Measurements from ENCODE around the gene SCRT2. TPM values are rescaled to one million over a fixed set of nuclear protein-coding genes. Genes with fewer than 3 reads are reported as not detected.
"Not testable (repeated sequence)": the region's sequence is repeated elsewhere in the genome, so short reads cannot be mapped to it uniquely, and the experiment has no call there.

SCRT2 gene
- total and polyA plus RNA-seq, 7 donors = not detected

DNA sequence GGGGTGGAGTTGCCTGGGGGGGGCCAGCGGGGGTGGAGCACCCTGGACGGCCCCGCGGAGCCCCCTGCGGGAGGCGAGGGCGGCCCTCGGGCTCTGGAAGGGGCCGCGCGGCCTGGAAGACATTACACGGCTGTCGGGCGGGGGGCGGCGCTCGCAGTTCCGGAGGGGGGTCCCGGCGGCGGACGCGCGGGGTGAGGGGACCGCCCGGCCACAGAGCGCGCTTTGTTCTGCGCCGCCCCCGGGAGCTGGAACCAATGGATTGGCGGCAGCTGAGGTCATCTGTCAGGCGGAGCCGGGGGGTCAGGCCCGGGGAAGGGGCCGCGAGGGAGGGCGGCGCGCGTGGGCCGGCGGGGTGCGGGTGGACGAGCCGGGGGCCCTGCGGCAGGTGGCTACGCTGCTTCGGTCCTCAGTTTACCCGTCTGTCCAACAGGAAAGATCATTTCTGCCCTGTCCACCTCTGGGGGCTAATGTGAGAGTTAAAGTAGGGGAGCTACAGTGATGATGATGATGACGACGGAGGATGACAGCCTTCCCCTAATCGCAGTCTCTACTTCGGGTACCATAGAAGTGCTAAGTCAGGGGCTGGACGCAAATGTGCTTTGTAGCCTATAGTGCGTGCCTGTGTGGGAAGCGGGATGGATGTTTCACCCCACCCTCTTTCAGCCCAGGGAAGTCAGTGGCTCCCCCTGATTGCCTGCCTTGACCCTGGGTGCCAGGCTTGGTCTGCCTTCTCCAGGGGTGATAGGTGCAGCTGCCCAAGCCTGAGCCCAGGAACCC is 33.0 kb downstream of the SCRT2 start:
- H3K4me3 ChIP-seq = peak overlapping the region; percentile 10 to 49 (median 41)
- intact Hi-C loops (cut with DNase I) = loop anchor here (2.0 kb wide), 1 partner anchor 82 kb away; no protein-coding TSS in a partner anchor
- H3K27me3 ChIP-seq = peaks cover 0 to 21% (median 9%) of the 10 kb centered on the region in 3 donors
- no peaks in the 10 kb centered on the region for H3K9me3 ChIP-seq
- no peak for DNase-seq
- peak overlapping the region in 2 of 4 donors; percentile 29 to 38 for H3K27ac ChIP-seq
- 10 to 11% methylated on average over 57 of the region's 57 CpGs for WGBS, 2 donors
- H3K36me3 ChIP-seq = peaks cover 3 to 8% (median 4%) of the 10 kb centered on the region in 4 donors
- TF ChIP-seq CTCF (IDR thresholded peaks at IDR 0.05) (no peak), EP300 (IDR thresholded peaks at IDR 0.05) (no peak), POLR2AphosphoS5 (IDR thresholded peaks at IDR 0.05) (no peak), POLR2A (IDR thresholded peaks at IDR 0.05) (no peak)
- H3K4me1 ChIP-seq = peaks cover 0 to 15% (median 12%) of the 10 kb centered on the region in 4 donors

GRCh38 chr20:642013-642397 is 33.6 kb downstream of the SCRT2 start:
- WGBS, 2 donors = 13 to 30% methylated on average over 5 to 6 of the region's 13 CpGs
- H3K9me3 ChIP-seq, DNase-seq, H3K36me3 ChIP-seq: not testable (repeated sequence)
- intact Hi-C loops (cut with DNase I) = loop anchor here (2.0 kb wide), 1 partner anchor 81 kb away; no protein-coding TSS in a partner anchor
- peak overlapping the region in 2 of 4 donors; percentile 29 to 38 for H3K27ac ChIP-seq
- H3K4me3 ChIP-seq = peak overlapping the region; percentile 10 to 49 (median 41)
- H3K4me1 ChIP-seq = peaks cover 0 to 15% (median 12%) of the 10 kb centered on the region in 4 donors
- H3K27me3 ChIP-seq = peaks cover 0 to 21% (median 9%) of the 10 kb centered on the region in 3 donors

GRCh38 chr20:641516-641875 is 34.1 kb downstream of the SCRT2 start:
- H3K9me3 ChIP-seq = no peaks in the 10 kb centered on the region
- no peak for DNase-seq
- H3K27me3 ChIP-seq = peaks cover 0 to 21% (median 9%) of the 10 kb centered on the region in 3 donors
- peaks cover 0 to 15% (median 12%) of the 10 kb centered on the region in 4 donors for H3K4me1 ChIP-seq
- H3K4me3 ChIP-seq = no peak overlapping the region
- TF ChIP-seq EP300 (IDR thresholded peaks at IDR 0.05) (no peak), POLR2A (IDR thresholded peaks at IDR 0.05) (no peak), CTCF (IDR thresholded peaks at IDR 0.05) (no peak), POLR2AphosphoS5 (IDR thresholded peaks at IDR 0.05) (no peak)
- WGBS, 2 donors = 12 to 54% methylated on average over 12 of the region's 12 CpGs
- intact Hi-C loops (cut with DNase I) = no loop called here
- no peak overlapping the region for H3K27ac ChIP-seq
- H3K36me3 ChIP-seq = no peaks in the 10 kb centered on the region

GRCh38 chr20:640674-641515 is 34.7 kb downstream of the SCRT2 start:
- H3K36me3 ChIP-seq = no peaks in the 10 kb centered on the region
- 50 to 69% methylated on average over 11 of the region's 11 CpGs for WGBS, 2 donors
- no peak for DNase-seq
- TF ChIP-seq POLR2AphosphoS5 (IDR thresholded peaks at IDR 0.05) (no peak), CTCF (IDR thresholded peaks at IDR 0.05) (no peak)
- intact Hi-C loops (cut with DNase I) = no loop called here
- H3K27ac ChIP-seq = no peak overlapping the region
- H3K9me3 ChIP-seq = no peaks in the 10 kb centered on the region
- H3K4me3 ChIP-seq = no peak overlapping the region
- peaks cover 0 to 21% (median 9%) of the 10 kb centered on the region in 3 donors for H3K27me3 ChIP-seq
- peaks cover 0 to 13% (median 11%) of the 10 kb centered on the region in 4 donors for H3K4me1 ChIP-seq

GRCh38 chr20:638579-638978 is 37.0 kb downstream of the SCRT2 start:
- 78 to 80% methylated on average over 1 of the region's 1 CpG for WGBS, 2 donors

More at GRCh38 chr20:638579-638978, 37.0 kb downstream of the SCRT2 start:
- Histone ChIP-seq H3K27me3 (peaks cover 0 to 41% (median 9%) of the 10 kb centered on the region in 3 donors), H3K9me3 (no peaks in the 10 kb centered on the region), H3K4me1 (peaks cover 0 to 7% (median 6%) of the 10 kb centered on the region in 4 donors), H3K36me3 (no peaks in the 10 kb centered on the region), H3K4me3 (no peak overlapping the region), H3K27ac (no peak overlapping the region)
- DNase-seq = no peak
- intact Hi-C loops (cut with DNase I) = no loop called here
- TF ChIP-seq POLR2AphosphoS5 (IDR thresholded peaks at IDR 0.05) (no peak), EP300 (IDR thresholded peaks at IDR 0.05) (no peak), POLR2A (IDR thresholded peaks at IDR 0.05) (no peak), CTCF (IDR thresholded peaks at IDR 0.05) (no peak)

Data from sigmoid colon (tissue), 7 donors.